Adrenal gland (tissue), 12 donors: ENCODE data around the gene SUFU. TPM values are rescaled to one million over a fixed set of nuclear protein-coding genes. Genes with fewer than 3 reads are reported as not detected.
"Not testable (repeated sequence)": the region's sequence is repeated elsewhere in the genome, so short reads cannot be mapped to it uniquely, and the experiment has no call there.

Experiments
- DNase-seq, 7 donors: peaks; one replicate each; pipeline ENCODE4 v3.0.0-alpha.2; 2019 to 2020
- H3K27ac ChIP-seq, 5 donors: fragments of 200-600 bp; sonication (generic) in 4 of 5; 1 replicate in 3 of 5; 2 replicates in 2 of 5; pipeline versions ENCODE4 v1.5.1 to v1.8.0; 2016 to 2020; ENCODE audit warnings: mild to moderate bottlenecking in 1 of 5
- H3K27me3 ChIP-seq: fragments of 200-600 bp; 2 replicates; pipeline ENCODE4 v1.8.0; 2021
- H3K36me3 ChIP-seq, 2 donors: fragments of 200-600 bp; replicated peaks in 1 of 2; 1 replicate in 1 of 2; 2 replicates in 1 of 2; pipeline versions ENCODE4 v1.5.1 to v1.8.0; 2018 to 2022
- H3K4me1 ChIP-seq, 2 donors: fragments of 200-600 bp; replicated peaks in 1 of 2; 1 replicate in 1 of 2; 2 replicates in 1 of 2; pipeline versions ENCODE4 v1.5.1 to v1.8.0; 2018 to 2021
- H3K4me3 ChIP-seq, 4 donors: fragments of 200-600 bp; sonication (generic) in 3 of 4; one replicate each; pipeline ENCODE4 v1.5.1; 2016 to 2018
- H3K9me3 ChIP-seq, 3 donors: fragments of 200-600 bp; sonication (generic) in 1 of 3; replicated peaks in 1 of 3; 1 replicate in 2 of 3; 2 replicates in 1 of 3; pipeline versions ENCODE4 v1.5.1 to v1.8.0; 2016 to 2021
- CTCF ChIP-seq, 6 experiments: fragments of 450-650 bp in 4 of 6; fragments of 200-600 bp in 2 of 6; sonication (generic) in 1 of 6; IDR thresholded peaks; 1 replicate in 5 of 6; 2 replicates in 1 of 6; pipeline versions ENCODE4 v1.5.1 to v1.8.0; 2016 to 2021; ENCODE audit warnings: antibody characterized with exemption in 6 of 6, mild to moderate bottlenecking in 2 of 6, moderate library complexity in 1 of 6
- POLR2A ChIP-seq, 2 donors: fragments of 450-650 bp; IDR thresholded peaks; one replicate each; pipeline ENCODE4 v1.6.1; 2017; ENCODE audit warnings: antibody characterized with exemption in 2 of 2, mild to moderate bottlenecking in 2 of 2, moderate library complexity in 1 of 2
- WGBS, 4 donors: extraction: QIAGEN DNeasy Blood & Tissue Kit in 2 of 4; methylation state at CpG; one replicate each; pipeline versions ENCODE4 v1.1.5 to v1.1.7; 2013 to 2017; 5-methylcytosine and 5-hydroxymethylcytosine counted together
- intact Hi-C, 2 donors: fragments of 100-400 bp; cut with DNase I; formaldehyde crosslinking; loops; one replicate each; pipeline versions ENCODE4 v1.14.1 to v1.15.0; 2022 to 2023
- polyA plus RNA-seq, 3 donors: library from polyadenylated mRNA; stranded (reverse); fragments of 200-250 nt in 2 of 3; fragments of 350-450 nt in 1 of 3; fragmentation: Illumina TruSeq in 1 of 3; extraction: RNeasy Lipid Tissue Mini Kit (QIAGEN cat#74804) in 1 of 3; gene quantifications; one replicate each; pipeline ENCODE4 v1.2.3, GENCODE V29; 2013 to 2014
- total RNA-seq, 9 donors: library from RNA; depleted of rRNA in 4 of 9; stranded (reverse); fragments of >200 nt in 4 of 9; fragments of 120-200 nt in 1 of 9; fragmentation: NEBNext Ultra II Directional in 1 of 9; extraction: Animal tissue kit (Norgen Biotek cat#: 25700) in 1 of 9; gene quantifications; one replicate each; pipeline versions ENCODE4 v1.1.0 to v1.2.4, GENCODE V29; 2013 to 2023
- donor health status: healthy with polysubstance abuse.
- donor health status: Bipolar disorder and iron deficiency.
- donor health status: DM: yes; HTN: yes; CAD: no.
- donor health status: DM: no; HTN: no; CAD: no.
- donor health status: DM: no; HTN: no; CAD: no.
- donor health status: DM: yes; HTN: yes; CAD: no.

Gene SUFU
- total and polyA plus RNA-seq, 12 donors: 4.3 to 20.2 (median 11.1) TPM

GRCh38 chr10:102523250-102524029, 19.7 kb downstream of the SUFU start:
- intact Hi-C loops: no loop called here
- Histone ChIP-seq H3K4me3 (no peak overlapping the region), H3K36me3 (no peaks in the 10 kb centered on the region), H3K27ac (peak overlapping the region in 2 of 5 donors; percentile 59 to 62), H3K4me1 (peaks cover 0 to 7% of the 10 kb centered on the region in 2 donors), H3K9me3 (no peaks in the 10 kb centered on the region), H3K27me3 (no peaks in the 10 kb centered on the region)
- TF ChIP-seq CTCF (IDR thresholded peaks at IDR 0.05) (no peak), POLR2A (IDR thresholded peaks at IDR 0.05) (no peak)
- peak in 5 of 7 donors; percentile 22 to 56 (median 34) for DNase-seq
- 40 to 56% (median 49%) methylated on average over 7 of the region's 7 CpGs for WGBS, 4 donors

GRCh38 chr10:102524746-102525145, 21.0 kb downstream of the SUFU start:
- H3K4me3 ChIP-seq: no peak overlapping the region
- no peaks in the 10 kb centered on the region for H3K9me3 ChIP-seq
- no peaks in the 10 kb centered on the region for H3K36me3 ChIP-seq
- DNase-seq: no peak
- TF ChIP-seq CTCF (IDR thresholded peaks at IDR 0.05): no peak
- TF ChIP-seq POLR2A (IDR thresholded peaks at IDR 0.05): no peak
- H3K27ac ChIP-seq: no peak overlapping the region
- peaks cover 0 to 12% of the 10 kb centered on the region in 2 donors for H3K4me1 ChIP-seq
- intact Hi-C loops: no loop called here
- WGBS, 4 donors: 82 to 93% (median 86%) methylated on average over 4 of the region's 4 CpGs
- H3K27me3 ChIP-seq: no peaks in the 10 kb centered on the region

DNA sequence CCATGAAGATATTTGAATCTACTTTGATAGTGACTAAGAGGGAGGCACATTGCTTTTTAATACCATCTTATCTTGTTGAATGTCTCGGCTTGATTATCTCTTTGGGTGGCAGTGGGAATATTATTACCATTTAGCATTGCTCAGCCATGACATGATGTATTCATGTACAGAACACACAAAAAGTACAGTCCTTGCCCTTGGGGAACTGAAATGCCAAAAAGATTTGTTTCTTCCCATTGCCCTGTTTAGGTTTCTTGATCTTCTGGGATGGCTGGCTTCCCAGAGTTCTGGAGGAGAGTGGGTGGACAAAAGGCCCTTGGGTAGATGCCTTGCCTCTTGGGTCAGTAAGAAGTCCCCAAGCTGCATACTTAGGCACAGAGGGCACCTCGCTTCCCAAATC, 23.8 kb downstream of the SUFU start:
- Histone ChIP-seq H3K4me1 (peaks cover 0 to 12% of the 10 kb centered on the region in 2 donors), H3K27ac (no peak overlapping the region), H3K27me3 (no peaks in the 10 kb centered on the region), H3K36me3 (no peaks in the 10 kb centered on the region), H3K4me3 (no peak overlapping the region), H3K9me3 (no peaks in the 10 kb centered on the region)
- no peak for TF ChIP-seq POLR2A (IDR thresholded peaks at IDR 0.05)
- 63 to 88% (median 76%) methylated on average over 2 of the region's 2 CpGs for WGBS, 4 donors
- DNase-seq: no peak
- intact Hi-C loops: no loop called here

GRCh38 chr10:102534333-102534732, 30.6 kb downstream of the SUFU start:
- WGBS, 4 donors: 82 to 95% (median 89%) methylated on average over 13 of the region's 13 CpGs
- no peak overlapping the region for H3K27ac ChIP-seq
- no peak overlapping the region for H3K4me3 ChIP-seq
- DNase-seq: no peak
- H3K27me3 ChIP-seq: no peaks in the 10 kb centered on the region
- TF ChIP-seq CTCF (IDR thresholded peaks at IDR 0.05): no peak
- TF ChIP-seq POLR2A (IDR thresholded peaks at IDR 0.05): no peak
- H3K9me3 ChIP-seq: no peaks in the 10 kb centered on the region
- intact Hi-C loops: no loop called here
- no peaks in the 10 kb centered on the region for H3K36me3 ChIP-seq
- H3K4me1 ChIP-seq: peaks cover 0 to under 1% of the 10 kb centered on the region in 2 donors

GRCh38 chr10:102534966-102535365, 31.2 kb downstream of the SUFU start:
- H3K27ac ChIP-seq, H3K9me3 ChIP-seq, DNase-seq, H3K27me3 ChIP-seq, intact Hi-C loops, H3K36me3 ChIP-seq, H3K4me3 ChIP-seq, H3K4me1 ChIP-seq: not testable (repeated sequence)
- WGBS, 4 donors: 94 to 97% (median 96%) methylated on average over 9 of the region's 9 CpGs
